H1 (cell line): ENCODE data around the gene FYTTD1. TPM values are rescaled to one million over a fixed set of nuclear protein-coding genes. Genes with fewer than 3 reads are reported as not detected.

Experiments used
- CTCF ChIA-PET: fragments of 300-600 bp; sonication (Branson Sonifier 250); formaldehyde crosslinking; loops from one replicate; lab custom pipeline; 2021; ENCODE audit not compliant: partially characterized antibody; lab: Charles Lee
- POLR2A ChIA-PET: fragments of 300-600 bp; sonication (Branson Sonifier 250); formaldehyde crosslinking; loops from one replicate; lab custom pipeline; 2021; ENCODE audit warnings: inconsistent platforms; ENCODE audit not compliant: partially characterized antibody; lab: Charles Lee
- DNase-seq, 2 experiments: peaks; one replicate each; pipeline versions ENCODE4 v3.0.0 to v3.0.0-alpha.2; 2010 to 2022; ENCODE audit warnings: low spot score in 2 of 2, low read depth in 1 of 2, mixed read lengths in 1 of 2
- FAIRE-seq: peaks from 2 replicates; lab custom pipeline; 2011; peaks lifted over from hg19 to GRCh38; lab: Jason Lieb, UNC
- H2AFZ ChIP-seq: 2 replicates; pipeline ENCODE4 v1.8.1; 2012; ENCODE audit warnings: low read length, inconsistent platforms
- H2AK5ac ChIP-seq: 2 replicates; pipeline ENCODE4 v1.6.1; 2013; ENCODE audit warnings: low read depth, low read length
- H2BK120ac ChIP-seq: replicated peaks from 2 replicates; pipeline ENCODE3; 2013; ENCODE audit warnings: low read depth, low read length, inconsistent platforms
- H2BK12ac ChIP-seq: 2 replicates; pipeline ENCODE4 v1.6.1; 2013; ENCODE audit warnings: low read depth, low read length
- H2BK15ac ChIP-seq: 2 replicates; pipeline ENCODE4 v1.6.1; 2013; ENCODE audit warnings: low read length
- H2BK20ac ChIP-seq: 2 replicates; pipeline ENCODE4 v1.6.1; 2013; ENCODE audit warnings: low read length
- H2BK5ac ChIP-seq: 2 replicates; pipeline ENCODE4 v1.6.1; 2013; ENCODE audit warnings: low read depth, low read length
- H3K14ac ChIP-seq: 2 replicates; pipeline ENCODE4 v1.6.1; 2013; ENCODE audit warnings: inconsistent platforms; ENCODE audit not compliant: insufficient read length
- H3K18ac ChIP-seq: 2 replicates; pipeline ENCODE4 v1.6.1; 2013; ENCODE audit warnings: low read length; ENCODE audit errors: extremely low read depth
- H3K23ac ChIP-seq: 2 replicates; pipeline ENCODE4 v1.6.1; 2013; ENCODE audit warnings: inconsistent platforms; ENCODE audit not compliant: insufficient read length
- H3K23me2 ChIP-seq: 2 replicates; pipeline ENCODE4 v1.6.1; 2013; ENCODE audit warnings: low read depth, low read length
- H3K27ac ChIP-seq: 2 replicates; pipeline ENCODE4 v1.6.1; 2011; ENCODE audit warnings: low read depth, low read length, inconsistent platforms
- H3K27me3 ChIP-seq, 4 experiments: replicated peaks in 1 of 4; 1 replicate in 1 of 4; 2 replicates in 3 of 4; pipeline versions ENCODE4 v1.6.1 to v1.8.1; 2011 to 2013; ENCODE audit warnings: low read length in 3 of 4, mild to moderate bottlenecking in 3 of 4, inconsistent platforms in 2 of 4, mixed read lengths in 2 of 4, moderate library complexity in 1 of 4; ENCODE audit not compliant: control insufficient read depth in 3 of 4, insufficient read depth in 3 of 4; ENCODE audit errors: extremely low read depth in 1 of 4
- H3K36me3 ChIP-seq, 4 experiments: 2 replicates each; pipeline versions ENCODE4 v1.6.1 to v1.8.1; 2011 to 2013; ENCODE audit warnings: mild to moderate bottlenecking in 4 of 4, low read length in 3 of 4, moderate library complexity in 2 of 4, control low read depth in 1 of 4, inconsistent platforms in 1 of 4; ENCODE audit not compliant: insufficient read depth in 4 of 4, control insufficient read depth in 2 of 4
- H3K4ac ChIP-seq: replicated peaks from 2 replicates; pipeline ENCODE3; 2013; ENCODE audit warnings: low read length, low read depth, mixed read lengths, inconsistent platforms; ENCODE audit not compliant: insufficient read length
- H3K4me1 ChIP-seq, 4 experiments: replicated peaks in 1 of 4; 1 replicate in 1 of 4; 2 replicates in 3 of 4; pipeline versions ENCODE4 v1.6.1 to v1.8.1; 2011 to 2013; ENCODE audit warnings: low read length in 3 of 4, inconsistent platforms in 2 of 4, mixed read lengths in 1 of 4; ENCODE audit not compliant: insufficient read depth in 4 of 4, control insufficient read depth in 3 of 4
- H3K4me2 ChIP-seq, 2 experiments: 2 replicates each; pipeline versions ENCODE4 v1.6.1 to v1.8.1; 2011 to 2013; ENCODE audit warnings: low read depth in 2 of 2, low read length in 2 of 2, control low read depth in 1 of 2, inconsistent platforms in 1 of 2, mild to moderate bottlenecking in 1 of 2; ENCODE audit not compliant: insufficient read depth in 1 of 2
- H3K4me3 ChIP-seq, 4 experiments: fragments of 200-600, 300-600 bp in 1 of 4; sonication (generic), shearing (Covaris generic), sonication (Bioruptor Twin) in 1 of 4; 2 replicates each; pipeline versions ENCODE4 v1.5.1 to v1.8.1; 2011 to 2016; ENCODE audit warnings: low read length in 4 of 4, low read depth in 3 of 4, control low read depth in 2 of 4, inconsistent platforms in 2 of 4, mild to moderate bottlenecking in 2 of 4, mixed read lengths in 1 of 4, moderate library complexity in 1 of 4; ENCODE audit not compliant: insufficient read depth in 2 of 4; ENCODE audit errors: extremely low read depth in 1 of 4
- H3K56ac ChIP-seq: replicated peaks from 2 replicates; pipeline ENCODE3; 2013; ENCODE audit warnings: low read depth, mild to moderate bottlenecking, mixed read lengths, low read length, inconsistent platforms; ENCODE audit not compliant: insufficient read length
- H3K79me1 ChIP-seq: 2 replicates; pipeline ENCODE4 v1.6.1; 2013; ENCODE audit warnings: low read depth, low read length, control low read depth
- H3K79me2 ChIP-seq, 2 experiments: 2 replicates each; pipeline versions ENCODE4 v1.6.1 to v1.8.1; 2012 to 2013; ENCODE audit warnings: low read length in 2 of 2, mild to moderate bottlenecking in 2 of 2, inconsistent platforms in 1 of 2; ENCODE audit not compliant: insufficient read depth in 2 of 2, control insufficient read depth in 1 of 2
- H3K9ac ChIP-seq, 4 experiments: replicated peaks in 1 of 4; 1 replicate in 1 of 4; 2 replicates in 3 of 4; pipeline versions ENCODE4 v1.6.1 to v1.8.1; 2011 to 2013; ENCODE audit warnings: low read depth in 3 of 4, low read length in 3 of 4, control low read depth in 2 of 4, mild to moderate bottlenecking in 2 of 4, moderate library complexity in 2 of 4, inconsistent platforms in 1 of 4; ENCODE audit errors: extremely low read depth in 1 of 4
- H3K9me3 ChIP-seq, 2 experiments: 2 replicates each; pipeline versions ENCODE4 v1.6.1 to v1.8.1; 2012 to 2013; ENCODE audit warnings: mild to moderate bottlenecking in 2 of 2, moderate library complexity in 2 of 2, control low read depth in 1 of 2, inconsistent platforms in 1 of 2, low read depth in 1 of 2, low read length in 1 of 2, mixed read lengths in 1 of 2; ENCODE audit not compliant: insufficient read depth in 2 of 2
- H4K20me1 ChIP-seq, 2 experiments: replicated peaks in 1 of 2; 2 replicates each; pipeline versions ENCODE3 to v1.8.1; 2011 to 2013; ENCODE audit warnings: inconsistent platforms in 2 of 2, low read length in 2 of 2, mild to moderate bottlenecking in 1 of 2; ENCODE audit not compliant: insufficient read depth in 2 of 2, control insufficient read depth in 1 of 2
- H4K5ac ChIP-seq: 2 replicates; pipeline ENCODE4 v1.6.1; 2013; ENCODE audit warnings: low read length, low read depth, mixed read lengths, inconsistent platforms; ENCODE audit not compliant: insufficient read length
- H4K8ac ChIP-seq: 2 replicates; pipeline ENCODE4 v1.8.0; 2013; ENCODE audit warnings: mild to moderate bottlenecking, moderate library complexity, low read length, inconsistent platforms; ENCODE audit not compliant: insufficient read depth; ENCODE audit errors: extremely low read depth
- H4K91ac ChIP-seq: replicated peaks from 2 replicates; pipeline ENCODE3; 2013; ENCODE audit warnings: low read length, mixed read lengths, inconsistent platforms; ENCODE audit not compliant: insufficient read length
- GABPA ChIP-seq: IDR thresholded peaks from 2 replicates; pipeline ENCODE4 v1.6.1; 2011; ENCODE audit warnings: mild to moderate bottlenecking, low read length, moderate library complexity, borderline replicate concordance; ENCODE audit not compliant: insufficient read depth
- NANOG ChIP-seq: IDR thresholded peaks from 2 replicates; pipeline ENCODE4 v1.6.1; 2011; ENCODE audit warnings: low read length, low read depth, mild to moderate bottlenecking, inconsistent platforms; ENCODE audit not compliant: insufficient read depth, poor library complexity, severe bottlenecking
- RAD21 ChIP-seq, 2 experiments: IDR thresholded peaks in 1 of 2; conservative IDR thresholded peaks in 1 of 2; 2 replicates each; pipeline ENCODE4 v1.6.1; 2011; ENCODE audit warnings: low read depth in 2 of 2, low read length in 2 of 2, improper control_type of control experiment in 1 of 2, inconsistent platforms in 1 of 2, mild to moderate bottlenecking in 1 of 2, moderate library complexity in 1 of 2
- SAP30 ChIP-seq: fragments of 300-600 bp; sonication (generic); IDR thresholded peaks from 2 replicates; pipeline ENCODE4 v1.7.1; 2012; ENCODE audit warnings: low read length, moderate library complexity, mild to moderate bottlenecking, inconsistent platforms; ENCODE audit not compliant: insufficient read depth, insufficient replicate concordance
- USF2 ChIP-seq: IDR thresholded peaks from 2 replicates; pipeline ENCODE4 v1.6.1; 2011; ENCODE audit warnings: low read length, improper control_type of control experiment
- WGBS, 2 experiments: shearing (Covaris generic) in 1 of 2; methylation state at CpG; one replicate each; pipeline versions ENCODE4 v1.1.6 to v1.1.7; 2013 to 2015; ENCODE audit warnings: low lambda C conversion rate in 2 of 2, mixed read lengths in 2 of 2, inconsistent platforms in 1 of 2, low coverage in 1 of 2, missing lambda C conversion rate in 1 of 2; ENCODE audit not compliant: insufficient replicate concordance in 2 of 2, insufficient coverage in 1 of 2, insufficient read length in 1 of 2; ENCODE audit errors: extremely low coverage in 1 of 2, missing lambda C conversion rate in 1 of 2; 5-methylcytosine and 5-hydroxymethylcytosine counted together
- polyA plus RNA-seq, 7 experiments: library from polyadenylated mRNA; depleted of rRNA in 3 of 7; stranded (reverse) in 5 of 7; unstranded in 2 of 7; fragments of >200 nt in 5 of 7; fragments of 200-250 nt in 2 of 7; gene quantifications; 1 replicate in 5 of 7; 2 replicates in 1 of 7; 4 replicates in 1 of 7; pipeline versions ENCODE4 v1.2.1 to v1.2.3, GENCODE V29; 2011 to 2013; ENCODE audit warnings: missing spikeins in 2 of 7, mixed read lengths in 2 of 7
- total RNA-seq: library from RNA; stranded (reverse); fragmentation: NEBNext Ultra II Directional; extraction: Animal tissue kit (Norgen Biotek cat#: 25700); gene quantifications from 2 replicates; pipeline ENCODE4 v1.2.1, GENCODE V29; 2021

The FYTTD1 gene
- total and polyA plus RNA-seq, 2 of the 8 experiments (the other 6 are each of a cell fraction or from before 2014, with no cell fraction given) = 3.1 to 24.4 TPM

DNA sequence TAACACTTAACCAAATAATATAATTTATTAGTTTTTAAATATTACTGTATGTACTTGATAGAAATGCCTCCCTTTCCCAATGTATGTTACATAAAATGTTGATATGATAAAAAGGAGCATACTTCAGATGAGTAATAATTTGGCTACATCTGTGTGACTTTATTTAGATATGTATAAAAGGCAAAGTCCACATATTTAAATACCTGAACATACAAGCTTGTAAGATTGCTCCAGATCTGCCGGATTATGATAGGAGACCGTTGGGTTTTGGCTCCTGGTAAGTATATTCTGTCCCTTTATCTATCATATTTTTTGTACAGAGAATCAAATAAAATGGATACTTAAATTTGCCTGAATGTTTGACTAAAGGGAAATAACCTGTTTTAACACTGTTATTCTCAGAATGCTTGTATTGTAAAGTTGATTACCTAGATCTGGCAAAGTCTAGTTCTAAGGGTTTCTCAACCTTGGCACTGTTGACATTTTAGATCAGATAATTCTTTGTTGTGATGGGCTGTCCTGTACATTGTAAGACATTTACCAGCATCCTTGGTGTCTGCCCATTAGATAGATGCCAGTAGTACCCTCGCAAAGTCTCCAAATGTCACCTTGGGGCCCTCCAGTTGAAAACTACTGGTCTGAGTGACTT, 79.8 kb downstream of the FYTTD1 start:
- Histone ChIP-seq H3K9me3 (no peaks in the 10 kb centered on the region), H3K9ac (no peak overlapping the region), H4K20me1 (no peaks in the 10 kb centered on the region), H3K56ac (no peak overlapping the region), H2BK12ac (no peak overlapping the region), H3K27me3 (no peaks in the 10 kb centered on the region), H3K4me2 (no peak overlapping the region), H3K4me3 (no peak overlapping the region), H3K4ac (no peak overlapping the region), H3K36me3 (peaks cover 7 to 54% (median 28%) of the 10 kb centered on the region in 4 experiments), H2BK5ac (no peak overlapping the region), H4K8ac (no peak overlapping the region), H3K27ac (no peak overlapping the region), H2AK5ac (no peak overlapping the region), H3K14ac (no peak overlapping the region), H3K79me2 (no peaks in the 10 kb centered on the region), H3K23me2 (no peaks in the 10 kb centered on the region), H3K79me1 (no peaks in the 10 kb centered on the region; the same call in 1 of the 2 replicates), H2BK120ac (no peak overlapping the region), H3K18ac (no peak overlapping the region), H3K23ac (no peak overlapping the region), H2AFZ (no peak overlapping the region), H4K91ac (no peak overlapping the region), H2BK20ac (no peak overlapping the region), H3K4me1 (no peaks in the 10 kb centered on the region), H4K5ac (no peak overlapping the region), H2BK15ac (no peak overlapping the region)
- ChIA-PET CTCF (interaction anchor here (1.8 kb wide), 1 partner anchor 9 kb away, joined by 6 read pairs; no protein-coding TSS in a partner anchor), POLR2A (interaction anchor here (1.0 kb wide), 1 partner anchor 12 kb away, joined by 3 read pairs; no protein-coding TSS in a partner anchor)
- 92% methylated on average over 3 of the region's 3 CpGs; no CpG with 5 or more reads in 1 of the 2 experiments for WGBS, 2 experiments
- no peak for FAIRE-seq
- TF ChIP-seq USF2 = no peak
- TF ChIP-seq RAD21 (IDR thresholded peaks at IDR 0.05 in 1 of 2, conservative IDR thresholded peaks at IDR 0.05 in 1 of 2; ENCODE audit: low read depth in 2 of 2, low read length in 2 of 2) = no peak
- no peak for TF ChIP-seq GABPA
- TF ChIP-seq NANOG = no peak
- TF ChIP-seq SAP30 = no peak
- no peak for DNase-seq
